Prostate gland (tissue), 2 donors: Measurements from ENCODE around the gene SACM1L. TPM values are rescaled to one million over a fixed set of nuclear protein-coding genes. Genes with fewer than 3 reads are reported as not detected.

Source experiments
- DNase-seq: peaks from one replicate; pipeline ENCODE4 v3.0.0-alpha.2; 2019; ENCODE audit warnings: low spot score
- H3K27ac ChIP-seq, 2 donors: fragments of 200-600 bp; sonication (generic); 2 replicates each; pipeline ENCODE4 v1.5.1; 2017 to 2019
- H3K27me3 ChIP-seq: fragments of 200-600 bp; sonication (generic); replicated peaks from 2 replicates; pipeline ENCODE4 v1.5.1; 2019; ENCODE audit not compliant: insufficient read depth
- H3K36me3 ChIP-seq, 2 donors: fragments of 200-600 bp; sonication (generic); 1 replicate in 1 of 2; 2 replicates in 1 of 2; pipeline versions ENCODE4 v1.5.1 to v1.8.1; 2017 to 2019
- H3K4me1 ChIP-seq: fragments of 200-600 bp; sonication (generic); replicated peaks from 2 replicates; pipeline ENCODE4 v1.5.1; 2019
- H3K4me3 ChIP-seq, 2 donors: fragments of 200-600 bp; sonication (generic); 2 replicates each; pipeline ENCODE4 v1.5.1; 2017 to 2019
- H3K9me3 ChIP-seq: fragments of 200-600 bp; sonication (generic); 2 replicates; pipeline ENCODE4 v1.5.1; 2017
- POLR2A ChIP-seq: fragments of 450-650 bp; IDR thresholded peaks from one replicate; pipeline ENCODE4 v1.6.1; 2016; ENCODE audit warnings: antibody characterized with exemption, mild to moderate bottlenecking
- POLR2AphosphoS5 ChIP-seq: sonication (generic); formaldehyde crosslinking; IDR thresholded peaks from one replicate; pipeline ENCODE4 v1.6.1; 2017; ENCODE audit warnings: antibody characterized with exemption
- WGBS: methylation state at CpG from one replicate; pipeline ENCODE4 v1.1.5; 2018; 5-methylcytosine and 5-hydroxymethylcytosine counted together
- intact Hi-C: fragments of 100-400 bp; cut with DNase I; formaldehyde crosslinking; loops from one replicate; pipeline ENCODE4 v1.14.2; 2022
- total RNA-seq, 2 donors: library from RNA; depleted of rRNA; stranded (reverse); fragments of >200 nt; gene quantifications; one replicate each; pipeline ENCODE4 v1.1.0, GENCODE V29; 2016
- TF ChIP-seq, protein P1 (sequence below), 4 experiments: fragments of 200-600 bp in 2 of 4; fragments of 450-650 bp in 2 of 4; sonication (generic) in 2 of 4; IDR thresholded peaks; 1 replicate in 3 of 4; 2 replicates in 1 of 4; pipeline ENCODE4 v1.5.1; 2016 to 2019; ENCODE audit warnings: antibody characterized with exemption in 4 of 4, mild to moderate bottlenecking in 2 of 4, moderate library complexity in 2 of 4

The SACM1L gene
- total RNA-seq, 2 donors from 2014 or later = 56.6 to 62.8 TPM

DNA sequence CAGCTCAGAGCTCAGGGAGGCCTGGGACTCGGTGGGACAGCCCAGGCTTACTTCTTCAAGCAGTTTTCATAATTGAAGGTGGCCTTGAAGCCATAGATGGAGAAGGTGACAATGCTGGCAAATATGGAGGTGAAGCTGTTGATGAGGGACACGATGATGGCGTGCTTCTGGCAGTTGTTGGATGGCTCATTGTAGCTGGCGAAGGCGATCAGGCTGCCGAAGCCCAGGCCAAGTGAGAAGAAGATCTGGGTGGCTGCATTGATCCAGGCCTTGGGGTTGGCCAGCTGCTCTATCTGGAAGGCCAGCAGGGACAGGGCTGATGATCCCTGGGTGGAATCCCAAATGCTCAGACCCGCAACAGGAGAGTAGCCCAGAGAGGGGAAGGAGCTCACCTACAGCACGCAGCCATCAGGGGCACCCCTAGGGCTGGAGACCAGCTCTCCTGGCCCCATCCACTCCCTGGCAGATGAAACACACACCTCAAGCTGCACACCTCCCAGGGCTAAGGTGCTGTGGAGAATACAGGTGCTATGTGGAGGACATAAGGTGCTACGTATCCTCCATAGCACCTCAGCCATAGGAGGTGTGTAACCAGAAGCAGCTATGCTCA, 82.1 kb downstream of the SACM1L start:
- no peaks in the 10 kb centered on the region for H3K27me3 ChIP-seq
- no peak overlapping the region for H3K27ac ChIP-seq
- H3K9me3 ChIP-seq = no peaks in the 10 kb centered on the region
- no peak for TF ChIP-seq POLR2A
- TF ChIP-seq POLR2AphosphoS5 = no peak
- TF ChIP-seq, protein P1, sequence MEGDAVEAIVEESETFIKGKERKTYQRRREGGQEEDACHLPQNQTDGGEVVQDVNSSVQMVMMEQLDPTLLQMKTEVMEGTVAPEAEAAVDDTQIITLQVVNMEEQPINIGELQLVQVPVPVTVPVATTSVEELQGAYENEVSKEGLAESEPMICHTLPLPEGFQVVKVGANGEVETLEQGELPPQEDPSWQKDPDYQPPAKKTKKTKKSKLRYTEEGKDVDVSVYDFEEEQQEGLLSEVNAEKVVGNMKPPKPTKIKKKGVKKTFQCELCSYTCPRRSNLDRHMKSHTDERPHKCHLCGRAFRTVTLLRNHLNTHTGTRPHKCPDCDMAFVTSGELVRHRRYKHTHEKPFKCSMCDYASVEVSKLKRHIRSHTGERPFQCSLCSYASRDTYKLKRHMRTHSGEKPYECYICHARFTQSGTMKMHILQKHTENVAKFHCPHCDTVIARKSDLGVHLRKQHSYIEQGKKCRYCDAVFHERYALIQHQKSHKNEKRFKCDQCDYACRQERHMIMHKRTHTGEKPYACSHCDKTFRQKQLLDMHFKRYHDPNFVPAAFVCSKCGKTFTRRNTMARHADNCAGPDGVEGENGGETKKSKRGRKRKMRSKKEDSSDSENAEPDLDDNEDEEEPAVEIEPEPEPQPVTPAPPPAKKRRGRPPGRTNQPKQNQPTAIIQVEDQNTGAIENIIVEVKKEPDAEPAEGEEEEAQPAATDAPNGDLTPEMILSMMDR (IDR thresholded peaks at IDR 0.05) = no peak
- intact Hi-C loops = no loop called here
- H3K4me1 ChIP-seq = no peaks in the 10 kb centered on the region
- no peak for DNase-seq
- H3K36me3 ChIP-seq = no peaks in the 10 kb centered on the region
- no peak overlapping the region for H3K4me3 ChIP-seq
- WGBS = 95% methylated on average over 9 of the region's 9 CpGs

DNA sequence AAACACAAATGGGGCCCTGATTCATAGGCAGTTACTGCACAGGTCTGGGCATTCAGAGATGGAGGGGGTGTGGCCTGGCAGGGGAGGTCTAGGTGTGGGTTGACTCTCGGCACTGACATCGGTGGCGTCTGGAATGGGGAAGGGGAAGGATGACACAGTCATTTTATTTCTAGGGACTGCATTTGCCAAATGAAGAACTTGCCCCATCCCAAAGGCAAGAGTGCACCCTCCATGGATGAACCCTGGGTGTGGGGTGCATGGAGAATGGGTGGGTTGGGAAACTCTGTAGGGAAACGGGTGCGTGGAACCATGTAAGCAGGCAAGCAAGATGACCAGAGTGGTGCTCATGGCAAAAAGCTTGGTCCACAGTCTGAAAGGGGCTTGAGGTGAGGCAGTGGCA, 82.6 kb downstream of the SACM1L start:
- WGBS = 95% methylated on average over 5 of the region's 5 CpGs
- Histone ChIP-seq H3K9me3 (no peaks in the 10 kb centered on the region), H3K27ac (no peak overlapping the region), H3K4me3 (no peak overlapping the region), H3K4me1 (no peaks in the 10 kb centered on the region), H3K27me3 (no peaks in the 10 kb centered on the region), H3K36me3 (no peaks in the 10 kb centered on the region)
- TF ChIP-seq POLR2AphosphoS5 = no peak
- no peak for TF ChIP-seq POLR2A
- TF ChIP-seq, protein P1 (IDR thresholded peaks at IDR 0.05) = no peak
- intact Hi-C loops = no loop called here
- DNase-seq = no peak

DNA sequence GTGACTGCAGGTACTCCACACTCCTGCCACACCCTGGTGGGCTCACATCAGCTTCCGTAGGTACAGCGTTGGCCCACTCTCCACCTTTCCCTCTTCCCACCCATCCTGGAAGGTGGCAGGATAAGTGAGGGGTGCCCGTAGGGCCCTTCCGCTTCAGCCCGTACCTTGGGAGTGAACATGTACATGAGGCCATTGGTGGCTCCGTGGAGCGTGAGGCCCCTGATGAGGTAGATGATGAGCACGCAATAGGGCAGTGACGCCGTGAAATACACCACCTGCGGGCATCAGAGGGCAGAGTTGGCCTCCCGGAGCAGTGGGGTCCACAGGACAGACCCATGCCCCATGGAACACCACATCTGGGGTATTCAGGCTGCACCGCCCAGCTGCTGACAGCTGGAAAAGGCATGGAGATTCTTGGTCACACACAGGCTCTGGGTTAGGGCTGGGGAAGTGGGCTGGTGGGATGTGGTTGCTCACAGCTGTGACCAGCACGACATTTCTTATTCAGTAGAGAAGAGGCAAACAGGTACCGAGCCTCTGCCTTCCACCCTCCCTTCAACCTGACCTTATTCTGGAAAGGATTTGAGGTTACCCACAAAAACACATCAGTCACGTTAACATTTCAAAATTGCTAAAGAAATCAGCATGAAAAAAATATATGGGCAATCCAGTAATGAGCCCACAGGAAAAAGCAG, 83.3 kb downstream of the SACM1L start:
- WGBS = 94% methylated on average over 13 of the region's 16 CpGs
- intact Hi-C loops = no loop called here
- no peak for DNase-seq

DNA sequence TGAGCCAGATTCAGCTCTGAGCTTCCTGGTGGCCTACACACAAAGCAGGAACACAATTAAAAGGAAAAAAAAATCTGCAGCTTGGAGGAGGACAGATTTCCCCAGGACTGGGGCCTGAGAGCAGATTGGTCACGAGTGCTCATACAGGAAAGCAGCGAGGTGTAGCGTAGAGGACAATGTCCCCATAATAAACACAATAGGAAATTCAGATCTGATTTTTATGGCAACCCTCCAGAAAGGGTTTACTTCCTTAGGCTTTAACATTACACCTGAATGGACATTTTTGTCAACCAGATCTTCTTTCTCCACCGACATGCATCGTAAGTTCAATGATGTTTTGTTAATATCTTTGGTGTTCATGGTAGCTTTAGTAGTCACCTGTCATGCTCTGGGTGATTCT, 83.9 kb downstream of the SACM1L start:
- intact Hi-C loops = no loop called here
- WGBS = 81% methylated on average over 5 of the region's 5 CpGs

More for the DNA sequence above, 83.3 kb downstream of the SACM1L start:
- Histone ChIP-seq H3K36me3 (no peaks in the 10 kb centered on the region), H3K4me3 (no peak overlapping the region), H3K27me3 (no peaks in the 10 kb centered on the region), H3K9me3 (no peaks in the 10 kb centered on the region), H3K27ac (no peak overlapping the region), H3K4me1 (no peaks in the 10 kb centered on the region)
- TF ChIP-seq POLR2A (no peak), POLR2AphosphoS5 (no peak)
- TF ChIP-seq, protein P1 (IDR thresholded peaks at IDR 0.05) = no peak

More for the DNA sequence above, 83.9 kb downstream of the SACM1L start:
- Histone ChIP-seq H3K36me3 (no peaks in the 10 kb centered on the region), H3K9me3 (no peaks in the 10 kb centered on the region), H3K27ac (no peak overlapping the region), H3K27me3 (no peaks in the 10 kb centered on the region), H3K4me1 (no peaks in the 10 kb centered on the region), H3K4me3 (no peak overlapping the region)
- DNase-seq = no peak
- no peak for TF ChIP-seq POLR2AphosphoS5
- TF ChIP-seq, protein P1 (IDR thresholded peaks at IDR 0.05) = no peak
- TF ChIP-seq POLR2A = no peak
